Thyroid gland (tissue), 4 donors: ENCODE measurements around the gene UTP4.

ENCODE experiments used
- CTCF ChIP-seq, 6 experiments: fragments of 200-600 bp in 3 of 6; fragments of 450-650 bp in 3 of 6; sonication (generic) in 3 of 6; IDR thresholded peaks; one replicate each; pipeline ENCODE4 v1.5.1; 2016 to 2019; ENCODE audit warnings: antibody characterized with exemption in 6 of 6, mild to moderate bottlenecking in 2 of 6, inconsistent platforms in 1 of 6, moderate library complexity in 1 of 6
- POLR2A ChIP-seq, 2 donors: fragments of 450-650 bp; IDR thresholded peaks; one replicate each; pipeline ENCODE4 v1.6.1; 2017; ENCODE audit warnings: antibody characterized with exemption in 2 of 2, mild to moderate bottlenecking in 2 of 2, moderate library complexity in 1 of 2

GRCh38 chr16:69132424-69133252, at the start of gene UTP4, which contains the start of gene CHTF8:
- TF ChIP-seq CTCF (IDR thresholded peaks at IDR 0.05) (no peak), POLR2A (IDR thresholded peaks at IDR 0.05) (peak; percentile 97 to 98)
